PC-3 (cell line): ENCODE results near the gene PRDM10.

Experiments used
- EZH2 ChIP-seq: fragments of 300-600 bp; sonication (generic); IDR thresholded peaks from one replicate; pipeline ENCODE4 v1.6.1; 2017; ENCODE audit warnings: antibody characterized with exemption, mild to moderate bottlenecking, low read length; ENCODE audit not compliant: unreplicated experiment
- TF ChIP-seq, protein P1 (sequence below): fragments of 300-600 bp; sonication (generic); conservative IDR thresholded peaks from 2 replicates; pipeline ENCODE4 v1.5.1; 2017; ENCODE audit warnings: antibody characterized with exemption, low read depth, mild to moderate bottlenecking, low read length

DNA sequence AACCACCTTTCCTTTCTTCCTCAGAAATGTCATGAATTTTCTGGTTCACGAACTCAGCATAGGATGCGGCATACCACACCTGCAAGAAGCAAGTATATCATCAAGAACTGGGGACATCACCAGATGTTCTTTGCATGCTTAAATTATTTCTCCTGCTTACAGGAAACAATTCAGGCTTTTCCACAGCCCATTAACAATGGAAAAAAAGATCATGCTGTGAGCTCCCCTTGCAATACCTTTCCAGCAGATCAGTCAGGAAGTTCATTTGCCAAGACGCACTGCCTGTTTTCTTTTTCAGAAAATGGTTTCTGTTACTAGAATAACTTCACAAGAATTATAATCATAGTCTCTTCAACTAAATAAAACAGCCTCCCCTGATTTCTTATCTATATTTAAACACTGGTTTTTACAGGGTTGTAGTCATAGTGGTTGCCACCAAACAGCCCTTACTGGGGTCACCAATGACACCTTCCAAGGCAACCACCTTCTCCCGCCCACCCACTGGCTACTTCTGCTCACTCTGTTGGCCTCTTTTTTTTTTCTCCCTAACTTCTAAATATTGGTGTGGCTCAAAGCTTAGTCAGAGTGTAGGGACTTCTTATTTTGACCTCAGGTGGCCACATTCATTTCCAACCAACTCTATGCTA, 64.9 kb downstream of the PRDM10 start:
- TF ChIP-seq, protein P1, sequence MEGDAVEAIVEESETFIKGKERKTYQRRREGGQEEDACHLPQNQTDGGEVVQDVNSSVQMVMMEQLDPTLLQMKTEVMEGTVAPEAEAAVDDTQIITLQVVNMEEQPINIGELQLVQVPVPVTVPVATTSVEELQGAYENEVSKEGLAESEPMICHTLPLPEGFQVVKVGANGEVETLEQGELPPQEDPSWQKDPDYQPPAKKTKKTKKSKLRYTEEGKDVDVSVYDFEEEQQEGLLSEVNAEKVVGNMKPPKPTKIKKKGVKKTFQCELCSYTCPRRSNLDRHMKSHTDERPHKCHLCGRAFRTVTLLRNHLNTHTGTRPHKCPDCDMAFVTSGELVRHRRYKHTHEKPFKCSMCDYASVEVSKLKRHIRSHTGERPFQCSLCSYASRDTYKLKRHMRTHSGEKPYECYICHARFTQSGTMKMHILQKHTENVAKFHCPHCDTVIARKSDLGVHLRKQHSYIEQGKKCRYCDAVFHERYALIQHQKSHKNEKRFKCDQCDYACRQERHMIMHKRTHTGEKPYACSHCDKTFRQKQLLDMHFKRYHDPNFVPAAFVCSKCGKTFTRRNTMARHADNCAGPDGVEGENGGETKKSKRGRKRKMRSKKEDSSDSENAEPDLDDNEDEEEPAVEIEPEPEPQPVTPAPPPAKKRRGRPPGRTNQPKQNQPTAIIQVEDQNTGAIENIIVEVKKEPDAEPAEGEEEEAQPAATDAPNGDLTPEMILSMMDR: no peak
- TF ChIP-seq EZH2: no peak
